HG03521 (cell line): ENCODE data around the gene PLS1.
"Not testable (repeated sequence)": the region's sequence is repeated elsewhere in the genome, so short reads cannot be mapped to it uniquely, and the experiment has no call there.

ENCODE experiments used
- ATAC-seq: cut with Tn5 transposase; IDR thresholded peaks from one replicate; pipeline ENCODE4 v1.9.1; 2021; ENCODE audit warnings: mild to moderate bottlenecking, moderate library complexity; ENCODE audit not compliant: unreplicated experiment

PLS1 gene

GRCh38 chr3:142752605-142753004 lies 156.4 kb downstream of the PLS1 start:
- not testable (repeated sequence) for ATAC-seq

- no peak for ATAC-seq
Observed at GRCh38 chr3:142754494-142754893, 158.3 kb downstream of the PLS1 start.
